Rectal smooth muscle tissue (tissue), 1 donor: ENCODE measurements around the gene ARSI.

Experiments
- H3K27ac ChIP-seq: one replicate; pipeline ENCODE4 v1.7.0; 2013; ENCODE audit warnings: low read depth, low read length, inconsistent platforms
- H3K27me3 ChIP-seq: one replicate; pipeline ENCODE4 v1.7.0; 2013; ENCODE audit warnings: low read length; ENCODE audit not compliant: control insufficient read depth, insufficient read depth
- H3K36me3 ChIP-seq: one replicate; pipeline ENCODE4 v1.7.0; 2013; ENCODE audit warnings: low read length; ENCODE audit not compliant: control insufficient read depth, insufficient read depth
- H3K4me1 ChIP-seq: one replicate; pipeline ENCODE4 v1.7.0; 2013; ENCODE audit warnings: low read length; ENCODE audit not compliant: control insufficient read depth, insufficient read depth
- H3K4me3 ChIP-seq: one replicate; pipeline ENCODE4 v1.7.0; 2013; ENCODE audit warnings: low read length
- H3K9ac ChIP-seq: one replicate; pipeline ENCODE4 v1.7.0; 2013; ENCODE audit warnings: low read length

The ARSI gene

DNA sequence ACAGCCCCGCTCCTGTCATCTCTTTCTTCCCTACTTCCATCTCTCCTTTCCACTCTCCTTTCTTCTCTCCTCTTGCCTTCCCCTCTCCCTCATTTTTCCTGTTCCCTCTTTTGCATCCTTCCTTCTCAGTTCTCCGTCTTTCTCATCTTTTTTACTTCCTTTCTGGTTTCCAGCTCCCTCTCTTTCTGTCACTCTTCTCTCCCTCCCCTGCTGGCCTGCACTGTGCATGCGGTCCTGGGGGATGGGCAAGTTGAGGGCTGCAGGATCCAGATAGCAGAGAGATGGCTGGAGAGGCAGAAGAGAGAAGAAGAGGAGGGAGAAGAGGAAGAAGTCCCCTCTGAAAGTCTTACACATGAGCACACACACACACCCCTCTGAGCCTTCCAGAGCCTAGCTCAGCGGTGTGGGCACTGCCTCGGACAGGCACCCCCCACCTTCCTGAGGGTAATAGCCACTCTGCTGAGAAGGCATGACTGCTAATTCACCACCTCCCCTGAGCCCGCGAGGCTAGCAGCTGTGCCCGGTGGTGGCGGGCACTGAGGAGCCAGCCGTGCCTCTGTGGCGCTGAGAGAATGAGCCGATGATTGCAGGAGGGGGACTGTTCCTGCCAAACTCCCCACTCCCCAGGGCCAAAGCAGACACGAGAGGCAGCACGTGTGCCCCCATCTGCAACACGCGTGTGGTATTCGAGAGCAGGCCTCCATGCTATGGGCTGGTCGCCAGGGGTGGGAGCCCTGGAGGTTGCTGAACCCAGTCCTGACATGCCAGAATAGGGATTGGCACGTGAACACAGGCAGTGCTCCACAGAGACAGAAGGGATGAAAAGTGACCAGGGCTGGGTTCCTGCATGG is 9.4 kb downstream of the ARSI start:
- H3K27ac ChIP-seq, result no peak overlapping the region
- no peak overlapping the region for H3K4me3 ChIP-seq
- H3K36me3 ChIP-seq, result no peaks in the 10 kb centered on the region
- H3K9ac ChIP-seq, result no peak overlapping the region
- H3K27me3 ChIP-seq, result no peaks in the 10 kb centered on the region
- peaks cover 4% of the 10 kb centered on the region for H3K4me1 ChIP-seq

DNA sequence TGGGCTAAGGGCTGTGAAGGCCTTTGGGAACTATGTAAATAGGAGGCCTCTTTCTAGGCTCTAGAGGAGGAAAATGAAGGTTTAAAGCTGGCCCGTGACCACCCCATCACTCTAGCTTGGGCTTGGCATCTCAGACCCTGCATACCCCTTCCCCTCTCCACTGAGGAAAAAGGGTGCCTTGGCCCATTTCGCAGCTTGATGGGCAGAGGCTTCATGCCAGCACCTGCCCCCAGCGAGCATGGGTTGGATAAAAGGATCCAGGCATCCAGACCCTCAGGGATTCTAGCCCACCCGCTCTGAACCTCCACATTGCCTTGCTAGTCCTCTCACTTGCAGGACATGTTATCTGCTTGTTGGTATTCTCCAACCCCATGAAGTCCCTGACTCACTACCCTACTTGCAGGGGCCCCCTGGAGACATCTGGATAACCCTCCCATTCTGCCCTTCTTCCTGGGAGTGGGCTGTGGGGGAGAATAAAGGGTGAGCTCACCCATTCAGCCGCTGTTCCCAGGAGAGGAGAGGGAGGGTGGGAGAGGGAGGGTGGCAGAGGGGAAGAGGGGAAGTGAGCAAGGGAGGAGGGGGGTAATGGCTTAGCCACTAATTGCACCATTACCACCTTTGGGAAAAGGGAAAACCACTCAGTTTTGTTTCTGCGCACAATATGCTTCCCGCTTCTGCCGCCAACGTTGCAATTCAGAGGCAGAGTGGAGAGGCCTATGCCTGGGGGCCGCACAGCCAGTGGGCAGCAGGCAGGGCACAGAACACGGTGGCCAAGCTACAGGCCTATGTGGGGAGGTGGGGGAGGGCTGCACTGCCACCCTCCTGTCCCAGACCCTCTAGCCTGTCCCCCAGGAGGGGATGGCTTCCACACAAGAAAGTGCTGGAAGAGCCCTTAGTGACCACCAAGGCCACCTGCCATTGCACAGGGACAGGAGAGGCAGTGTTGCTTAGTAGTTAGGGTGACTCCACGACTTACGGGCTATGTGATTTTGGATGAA is 11.0 kb downstream of the ARSI start:
- H3K27me3 ChIP-seq, result no peaks in the 10 kb centered on the region
- no peaks in the 10 kb centered on the region for H3K36me3 ChIP-seq
- H3K4me1 ChIP-seq, result peaks cover 4% of the 10 kb centered on the region
- no peak overlapping the region for H3K9ac ChIP-seq
- no peak overlapping the region for H3K27ac ChIP-seq
- H3K4me3 ChIP-seq, result no peak overlapping the region

DNA sequence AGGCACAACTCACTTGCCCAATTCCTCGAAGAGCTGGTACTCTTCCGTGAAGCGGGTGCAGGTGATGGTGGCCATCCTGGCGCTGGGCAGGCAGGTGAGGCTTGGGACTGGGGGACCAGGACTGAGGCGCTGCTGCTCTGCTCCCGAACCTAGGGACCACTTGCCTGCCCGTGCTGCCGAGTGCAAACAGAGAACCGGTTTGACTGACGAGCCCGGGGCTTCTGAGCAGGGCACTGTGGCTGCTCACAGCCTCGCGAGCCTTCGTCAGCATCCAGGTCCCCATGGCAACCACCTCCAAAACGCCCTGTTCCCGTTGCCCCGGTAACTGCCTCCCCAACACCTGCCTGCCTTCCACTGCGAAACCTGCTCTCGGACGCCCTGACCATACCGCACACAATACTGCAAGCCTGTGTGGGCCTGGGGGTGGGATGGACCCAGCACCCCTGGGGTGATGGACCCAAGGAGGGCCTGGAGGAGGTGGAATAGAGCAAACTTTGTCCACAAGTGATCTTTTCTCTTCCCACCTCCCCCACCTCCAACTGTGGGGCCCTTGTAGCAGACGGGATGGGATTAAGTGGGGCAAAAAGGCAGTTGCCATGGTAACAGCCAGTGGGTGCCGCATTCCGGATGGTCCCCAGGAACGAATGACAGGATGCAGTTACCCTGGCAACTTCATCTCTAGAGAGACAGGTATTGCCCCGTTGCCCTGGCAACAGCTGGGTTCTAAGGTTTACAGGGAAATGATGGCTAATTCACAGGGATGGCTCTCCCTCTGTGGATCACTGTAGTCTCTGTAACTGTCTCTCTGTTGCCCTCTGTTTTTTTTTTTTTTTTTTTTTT is 12.9 kb downstream of the ARSI start, which contains the start of gene CAMK2A:
TSS of gene CAMK2A (minus strand) at position 223 of the 840 bp plus-strand sequence. CDS start at position 75, 148 bp downstream.
- H3K27ac ChIP-seq, result no peak within 1 kb of the TSS
- no peaks in the 10 kb centered on the region for H3K4me1 ChIP-seq
- H3K27me3 ChIP-seq, result no peaks in the 10 kb centered on the region
- no peaks in the 10 kb centered on the region for H3K36me3 ChIP-seq
- no peak within 1 kb of the TSS for H3K9ac ChIP-seq
- H3K4me3 ChIP-seq, result no peak within 1 kb of the TSS

DNA sequence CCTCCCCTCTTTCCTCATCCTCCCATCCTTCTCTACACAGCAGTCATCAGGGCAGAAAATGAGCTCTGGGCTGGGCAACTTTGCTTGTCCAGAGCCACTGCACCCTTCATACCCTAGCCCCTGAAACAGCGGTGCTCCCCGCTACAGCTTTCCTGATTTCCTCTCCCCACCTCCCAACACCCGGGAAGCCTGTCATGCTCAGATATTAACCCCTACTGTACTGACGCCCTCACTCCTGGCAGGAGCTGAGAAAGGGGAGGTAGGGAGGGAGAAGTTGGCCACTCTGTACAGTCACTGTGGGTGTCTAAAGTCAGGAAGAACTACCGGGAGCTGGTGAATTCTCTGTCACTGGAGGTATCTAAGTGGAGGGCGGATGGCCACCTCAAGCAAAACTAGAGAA is 13.9 kb downstream of the ARSI start:
- no peaks in the 10 kb centered on the region for H3K27me3 ChIP-seq
- no peak overlapping the region for H3K9ac ChIP-seq
- H3K27ac ChIP-seq, result no peak overlapping the region
- no peaks in the 10 kb centered on the region for H3K4me1 ChIP-seq
- H3K36me3 ChIP-seq, result no peaks in the 10 kb centered on the region
- no peak overlapping the region for H3K4me3 ChIP-seq

DNA sequence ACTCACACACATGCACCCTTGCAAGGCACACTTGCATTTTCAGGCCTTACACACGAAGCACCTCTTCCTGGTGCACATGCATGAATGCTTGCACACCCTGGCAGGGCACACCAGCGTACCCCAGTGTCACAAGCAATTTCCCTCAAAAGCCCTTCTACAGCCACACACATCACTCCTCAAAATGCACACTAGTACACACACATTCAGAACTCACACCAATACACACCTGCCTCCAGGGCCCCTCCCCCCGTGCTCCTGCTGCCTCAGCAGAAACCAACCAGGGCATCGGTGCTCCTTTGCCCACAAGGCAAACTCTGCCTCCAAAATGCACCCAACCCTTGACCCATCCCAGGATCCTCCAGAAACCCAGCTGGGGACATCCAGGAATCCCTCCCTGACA is 14.3 kb downstream of the ARSI start:
- H3K27me3 ChIP-seq, result no peaks in the 10 kb centered on the region
- no peak overlapping the region for H3K4me3 ChIP-seq
- H3K4me1 ChIP-seq, result no peaks in the 10 kb centered on the region
- H3K9ac ChIP-seq, result no peak overlapping the region
- H3K36me3 ChIP-seq, result no peaks in the 10 kb centered on the region
- no peak overlapping the region for H3K27ac ChIP-seq

DNA sequence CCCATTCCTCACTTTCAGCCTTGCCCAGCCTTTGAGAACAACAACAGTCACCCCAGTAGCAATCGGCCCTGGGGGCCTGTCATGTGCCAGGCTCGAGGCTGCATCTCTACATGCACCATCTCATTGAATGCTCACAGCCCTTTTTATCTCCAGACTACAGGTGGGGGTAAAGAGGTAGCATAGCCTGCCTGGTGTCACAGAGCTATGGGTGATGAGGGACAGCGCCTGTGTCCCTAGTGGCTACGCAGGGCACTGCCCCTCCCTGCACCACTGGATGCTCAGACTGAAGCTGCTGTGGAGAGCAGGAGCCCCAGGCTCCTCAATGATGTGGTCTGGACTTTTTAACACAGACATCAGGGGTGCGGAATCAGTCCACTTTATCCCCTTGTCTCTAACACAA is 15.9 kb downstream of the ARSI start:
- H3K27me3 ChIP-seq, result no peaks in the 10 kb centered on the region
- H3K4me3 ChIP-seq, result no peak overlapping the region
- H3K4me1 ChIP-seq, result no peaks in the 10 kb centered on the region
- H3K36me3 ChIP-seq, result no peaks in the 10 kb centered on the region
- no peak overlapping the region for H3K9ac ChIP-seq
- no peak overlapping the region for H3K27ac ChIP-seq

DNA sequence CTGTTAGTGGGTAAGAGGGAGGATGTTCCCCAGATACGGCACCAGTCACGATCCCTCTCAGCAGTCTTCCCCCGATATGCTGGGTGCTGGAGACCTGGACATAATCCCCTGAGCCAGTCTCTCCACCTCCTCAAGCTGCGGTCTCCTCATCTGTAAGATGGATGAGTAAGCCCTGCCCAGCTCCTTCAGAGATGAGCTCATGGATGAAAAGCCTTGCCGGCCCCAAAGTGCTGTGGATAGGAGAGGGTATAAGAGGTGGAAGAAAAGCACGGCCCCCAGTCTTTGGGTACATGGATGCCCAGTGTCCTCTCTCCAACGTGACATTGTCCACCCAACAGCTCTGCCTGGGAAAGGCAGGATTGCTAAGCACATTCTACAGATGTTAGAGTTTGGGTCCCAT is 17.6 kb downstream of the ARSI start:
- H3K36me3 ChIP-seq, result no peaks in the 10 kb centered on the region
- H3K4me3 ChIP-seq, result no peak overlapping the region
- H3K27me3 ChIP-seq, result no peaks in the 10 kb centered on the region
- H3K9ac ChIP-seq, result no peak overlapping the region
- no peaks in the 10 kb centered on the region for H3K4me1 ChIP-seq
- no peak overlapping the region for H3K27ac ChIP-seq

DNA sequence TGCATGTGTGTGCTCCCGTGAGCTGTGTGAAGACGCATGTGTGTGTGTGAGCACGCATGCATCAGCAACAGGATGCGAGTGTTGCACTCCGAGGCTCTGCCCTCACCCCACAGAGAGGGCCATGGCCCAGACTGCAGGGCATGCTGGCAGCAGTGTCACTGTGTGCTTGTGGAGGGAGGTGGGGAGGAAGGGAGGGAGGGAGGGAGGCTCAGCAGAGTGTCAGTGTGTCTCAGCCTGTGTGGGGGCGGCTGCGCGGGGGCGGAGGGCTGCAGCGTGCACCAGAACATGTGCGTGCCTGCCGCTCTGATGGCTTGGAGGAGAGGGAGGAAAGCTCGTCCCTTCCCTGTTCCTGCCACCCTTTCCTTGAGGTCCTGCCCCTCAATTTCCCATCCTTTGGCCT is 18.4 kb downstream of the ARSI start:
- no peaks in the 10 kb centered on the region for H3K27me3 ChIP-seq
- no peak overlapping the region for H3K27ac ChIP-seq
- no peaks in the 10 kb centered on the region for H3K4me1 ChIP-seq
- no peak overlapping the region for H3K4me3 ChIP-seq
- no peak overlapping the region for H3K9ac ChIP-seq
- no peaks in the 10 kb centered on the region for H3K36me3 ChIP-seq

DNA sequence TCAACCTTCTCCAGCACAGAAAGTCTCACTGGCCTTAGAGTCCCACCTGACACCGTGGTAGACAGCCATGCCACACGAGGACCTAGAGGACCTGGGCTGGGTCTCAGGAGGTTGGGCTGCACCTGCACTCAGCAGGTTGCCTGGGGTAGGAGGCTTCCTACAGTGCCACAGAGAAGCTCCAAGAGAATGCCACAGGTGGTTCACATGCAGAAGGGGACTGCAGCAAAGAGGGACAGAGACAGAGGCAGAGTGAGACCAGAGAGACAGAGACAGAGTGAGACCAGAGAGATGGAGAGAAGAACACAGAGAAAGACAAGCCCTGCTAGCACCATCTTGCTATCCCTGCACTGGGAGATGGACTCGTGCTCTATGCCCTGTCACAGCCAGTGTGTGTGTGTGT is 18.8 kb downstream of the ARSI start:
- Histone ChIP-seq H3K4me1 (no peaks in the 10 kb centered on the region), H3K9ac (no peak overlapping the region), H3K36me3 (no peaks in the 10 kb centered on the region), H3K27ac (no peak overlapping the region), H3K4me3 (no peak overlapping the region), H3K27me3 (no peaks in the 10 kb centered on the region)

DNA sequence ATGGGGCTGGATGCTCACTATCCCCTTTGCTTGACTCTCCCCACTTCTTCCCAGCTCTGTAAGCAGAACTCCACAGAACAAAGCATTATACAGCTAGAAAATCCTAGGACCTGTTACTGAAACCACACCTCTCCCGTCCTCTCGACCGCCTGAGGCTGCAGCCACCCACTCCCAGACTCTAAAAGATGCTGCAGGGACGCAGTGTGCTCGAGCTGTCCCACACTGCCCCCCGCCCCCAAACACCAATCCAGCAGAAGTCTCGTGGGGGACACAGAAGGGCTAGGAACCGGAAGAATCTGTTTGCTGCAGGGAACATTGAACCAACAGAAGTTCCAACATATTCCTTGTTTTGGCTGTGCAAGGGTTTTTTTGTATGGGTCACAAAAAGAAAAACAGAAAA is 20.7 kb downstream of the ARSI start:
- no peaks in the 10 kb centered on the region for H3K27me3 ChIP-seq
- no peaks in the 10 kb centered on the region for H3K36me3 ChIP-seq
- no peak overlapping the region for H3K27ac ChIP-seq
- no peak overlapping the region for H3K4me3 ChIP-seq
- no peak overlapping the region for H3K9ac ChIP-seq
- H3K4me1 ChIP-seq, result no peaks in the 10 kb centered on the region

DNA sequence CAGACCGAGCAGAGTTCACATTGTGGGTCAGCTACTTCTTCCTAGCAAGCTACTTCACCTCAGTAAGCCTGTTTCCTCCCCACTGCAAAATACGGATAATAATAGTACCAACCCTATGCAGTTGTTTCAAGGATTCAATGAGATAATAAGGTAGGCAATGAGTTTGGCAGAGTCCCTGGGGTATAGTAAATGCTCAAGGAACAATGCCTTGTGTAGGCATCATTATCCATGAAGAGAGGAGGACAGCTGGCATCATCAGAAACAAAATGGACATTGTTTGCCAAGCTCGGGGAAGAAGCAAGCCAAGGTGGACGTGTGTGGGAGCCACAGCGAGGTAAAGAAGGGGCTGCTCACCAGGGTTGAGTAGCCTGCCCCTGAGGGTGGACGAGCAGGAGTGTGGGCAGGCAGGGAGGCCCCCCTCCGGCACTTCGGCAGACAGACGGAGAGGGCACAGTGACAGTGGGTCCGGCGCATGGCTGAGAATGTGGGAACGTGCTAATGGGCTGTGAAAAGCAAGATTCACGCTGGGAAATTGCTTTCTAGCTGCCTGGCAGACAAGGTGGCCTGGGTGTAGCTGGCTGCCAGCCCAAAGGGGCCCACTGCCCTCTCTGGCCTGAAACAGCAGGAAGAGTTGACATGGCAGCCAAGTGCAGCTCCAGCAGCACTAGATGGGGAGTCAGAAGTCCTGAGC is 23.2 kb downstream of the ARSI start:
- Histone ChIP-seq H3K4me3 (no peak overlapping the region), H3K36me3 (no peaks in the 10 kb centered on the region), H3K4me1 (no peaks in the 10 kb centered on the region), H3K9ac (no peak overlapping the region), H3K27ac (no peak overlapping the region), H3K27me3 (no peaks in the 10 kb centered on the region)
